Uterus (tissue), 4 donors: Measurements from ENCODE around the gene SMIM36. TPM values are rescaled to one million over a fixed set of nuclear protein-coding genes. Genes with fewer than 3 reads are reported as not detected.

ENCODE experiments used
- DNase-seq, 2 donors: peaks; one replicate each; pipeline ENCODE4 v3.0.0-alpha.2; 2019 to 2020
- H3K27ac ChIP-seq, 2 donors: fragments of 200-600 bp; sonication (generic); 1 replicate in 1 of 2; 2 replicates in 1 of 2; pipeline ENCODE4 v1.5.1; 2016 to 2018
- H3K27me3 ChIP-seq, 2 donors: fragments of 200-600 bp; sonication (generic); one replicate each; pipeline ENCODE4 v1.5.1; 2018 to 2019; ENCODE audit warnings: control low read depth in 1 of 2
- H3K36me3 ChIP-seq, 2 donors: fragments of 200-600 bp; sonication (generic); one replicate each; pipeline ENCODE4 v1.5.1; 2019; ENCODE audit warnings: control low read depth in 1 of 2
- H3K4me1 ChIP-seq, 2 donors: fragments of 200-600 bp; sonication (generic); one replicate each; pipeline ENCODE4 v1.5.1; 2018 to 2019; ENCODE audit warnings: control low read depth in 1 of 2
- H3K4me3 ChIP-seq, 2 donors: fragments of 200-600 bp; sonication (generic); 1 replicate in 1 of 2; 2 replicates in 1 of 2; pipeline ENCODE4 v1.5.1; 2018 to 2019; ENCODE audit warnings: mild to moderate bottlenecking in 1 of 2
- H3K9me3 ChIP-seq, 2 donors: fragments of 200-600 bp; sonication (generic); one replicate each; pipeline ENCODE4 v1.5.1; 2019; ENCODE audit warnings: control low read depth in 1 of 2
- POLR2A ChIP-seq, 2 donors: fragments of 450-650 bp; IDR thresholded peaks; one replicate each; pipeline ENCODE4 v1.6.1; 2016; ENCODE audit warnings: antibody characterized with exemption in 2 of 2, mild to moderate bottlenecking in 1 of 2, moderate library complexity in 1 of 2
- intact Hi-C: fragments of 100-400 bp; cut with DNase I; formaldehyde crosslinking; loops from one replicate; pipeline ENCODE4 v1.15.1; 2023; ENCODE audit warnings: low total_unique reads
- total RNA-seq, 4 donors: library from RNA; depleted of rRNA in 3 of 4; stranded (reverse); fragments of >200 nt in 3 of 4; gene quantifications; one replicate each; pipeline versions ENCODE4 v1.1.0 to v1.2.4, GENCODE V29; 2014 to 2023
- TF ChIP-seq, protein P1 (sequence below), 4 experiments: fragments of 200-600 bp in 2 of 4; fragments of 450-650 bp in 2 of 4; sonication (generic) in 2 of 4; IDR thresholded peaks; one replicate each; pipeline ENCODE4 v1.5.1; 2016 to 2019; ENCODE audit warnings: antibody characterized with exemption in 4 of 4, mild to moderate bottlenecking in 2 of 4, moderate library complexity in 1 of 4
- donor health status: DM: yes; HTN: yes; CAD: no.

Gene SMIM36
- total RNA-seq, 4 donors from 2014 or later: not detected

- Histone ChIP-seq H3K4me3 (no peak overlapping the region), H3K4me1 (no peaks in the 10 kb centered on the region), H3K36me3 (no peaks in the 10 kb centered on the region), H3K27me3 (no peaks in the 10 kb centered on the region), H3K27ac (no peak overlapping the region), H3K9me3 (no peaks in the 10 kb centered on the region)
- TF ChIP-seq, protein P1, sequence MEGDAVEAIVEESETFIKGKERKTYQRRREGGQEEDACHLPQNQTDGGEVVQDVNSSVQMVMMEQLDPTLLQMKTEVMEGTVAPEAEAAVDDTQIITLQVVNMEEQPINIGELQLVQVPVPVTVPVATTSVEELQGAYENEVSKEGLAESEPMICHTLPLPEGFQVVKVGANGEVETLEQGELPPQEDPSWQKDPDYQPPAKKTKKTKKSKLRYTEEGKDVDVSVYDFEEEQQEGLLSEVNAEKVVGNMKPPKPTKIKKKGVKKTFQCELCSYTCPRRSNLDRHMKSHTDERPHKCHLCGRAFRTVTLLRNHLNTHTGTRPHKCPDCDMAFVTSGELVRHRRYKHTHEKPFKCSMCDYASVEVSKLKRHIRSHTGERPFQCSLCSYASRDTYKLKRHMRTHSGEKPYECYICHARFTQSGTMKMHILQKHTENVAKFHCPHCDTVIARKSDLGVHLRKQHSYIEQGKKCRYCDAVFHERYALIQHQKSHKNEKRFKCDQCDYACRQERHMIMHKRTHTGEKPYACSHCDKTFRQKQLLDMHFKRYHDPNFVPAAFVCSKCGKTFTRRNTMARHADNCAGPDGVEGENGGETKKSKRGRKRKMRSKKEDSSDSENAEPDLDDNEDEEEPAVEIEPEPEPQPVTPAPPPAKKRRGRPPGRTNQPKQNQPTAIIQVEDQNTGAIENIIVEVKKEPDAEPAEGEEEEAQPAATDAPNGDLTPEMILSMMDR (IDR thresholded peaks at IDR 0.05): no peak
- TF ChIP-seq POLR2A (IDR thresholded peaks at IDR 0.05): no peak
- intact Hi-C loops: no loop called here
- DNase-seq: no peak
These were observed 23.4 kb downstream of the SMIM36 start for GRCh38 chr17:55487695-55488432.

- Histone ChIP-seq H3K27me3 (no peaks in the 10 kb centered on the region), H3K4me1 (no peaks in the 10 kb centered on the region), H3K36me3 (no peaks in the 10 kb centered on the region), H3K9me3 (no peaks in the 10 kb centered on the region), H3K27ac (no peak overlapping the region), H3K4me3 (no peak overlapping the region)
- TF ChIP-seq, protein P1 (IDR thresholded peaks at IDR 0.05): no peak
- TF ChIP-seq POLR2A (IDR thresholded peaks at IDR 0.05): no peak
- no peak for DNase-seq
- intact Hi-C loops: no loop called here
These were observed 26.7 kb downstream of the SMIM36 start for GRCh38 chr17:55484575-55484974.

- no peaks in the 10 kb centered on the region for H3K4me1 ChIP-seq
- no peak for TF ChIP-seq POLR2A (IDR thresholded peaks at IDR 0.05)
- TF ChIP-seq, protein P1 (IDR thresholded peaks at IDR 0.05): no peak
These were observed 28.5 kb downstream of the SMIM36 start for GRCh38 chr17:55482591-55483389.

GRCh38 chr17:55480631-55481315 lies 30.5 kb downstream of the SMIM36 start:
- H3K27ac ChIP-seq: no peak overlapping the region

More at GRCh38 chr17:55482591-55483389, 28.5 kb downstream of the SMIM36 start:
- Histone ChIP-seq H3K36me3 (no peaks in the 10 kb centered on the region), H3K4me3 (no peak overlapping the region), H3K9me3 (no peaks in the 10 kb centered on the region), H3K27ac (no peak overlapping the region), H3K27me3 (no peaks in the 10 kb centered on the region)
- DNase-seq: no peak
- intact Hi-C loops: no loop called here

More at GRCh38 chr17:55480631-55481315, 30.5 kb downstream of the SMIM36 start:
- TF ChIP-seq, protein P1 (IDR thresholded peaks at IDR 0.05): no peak
- no peak for TF ChIP-seq POLR2A (IDR thresholded peaks at IDR 0.05)
- Histone ChIP-seq H3K9me3 (no peaks in the 10 kb centered on the region), H3K4me3 (no peak overlapping the region), H3K36me3 (no peaks in the 10 kb centered on the region), H3K27me3 (no peaks in the 10 kb centered on the region), H3K4me1 (no peaks in the 10 kb centered on the region)
- no peak for DNase-seq
- intact Hi-C loops: no loop called here
